ENCODE measurements around the gene CREBBP.

The CREBBP gene

GRCh38 chr16:3829631-3830536, 50.6 kb downstream of the CREBBP start:
- no peak for TF ChIP-seq USF1 (IDR thresholded peaks at IDR 0.05)
- no peak for TF ChIP-seq CREB1 (IDR thresholded peaks at IDR 0.05; ENCODE audit: low read depth)
- TF ChIP-seq, protein P1, sequence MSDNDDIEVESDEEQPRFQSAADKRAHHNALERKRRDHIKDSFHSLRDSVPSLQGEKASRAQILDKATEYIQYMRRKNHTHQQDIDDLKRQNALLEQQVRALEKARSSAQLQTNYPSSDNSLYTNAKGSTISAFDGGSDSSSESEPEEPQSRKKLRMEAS (IDR thresholded peaks at IDR 0.05) = no peak
- TF ChIP-seq FOXM1 (IDR thresholded peaks at IDR 0.05; ENCODE audit: borderline replicate concordance, low read depth) = no peak
- TF ChIP-seq, protein P2, sequence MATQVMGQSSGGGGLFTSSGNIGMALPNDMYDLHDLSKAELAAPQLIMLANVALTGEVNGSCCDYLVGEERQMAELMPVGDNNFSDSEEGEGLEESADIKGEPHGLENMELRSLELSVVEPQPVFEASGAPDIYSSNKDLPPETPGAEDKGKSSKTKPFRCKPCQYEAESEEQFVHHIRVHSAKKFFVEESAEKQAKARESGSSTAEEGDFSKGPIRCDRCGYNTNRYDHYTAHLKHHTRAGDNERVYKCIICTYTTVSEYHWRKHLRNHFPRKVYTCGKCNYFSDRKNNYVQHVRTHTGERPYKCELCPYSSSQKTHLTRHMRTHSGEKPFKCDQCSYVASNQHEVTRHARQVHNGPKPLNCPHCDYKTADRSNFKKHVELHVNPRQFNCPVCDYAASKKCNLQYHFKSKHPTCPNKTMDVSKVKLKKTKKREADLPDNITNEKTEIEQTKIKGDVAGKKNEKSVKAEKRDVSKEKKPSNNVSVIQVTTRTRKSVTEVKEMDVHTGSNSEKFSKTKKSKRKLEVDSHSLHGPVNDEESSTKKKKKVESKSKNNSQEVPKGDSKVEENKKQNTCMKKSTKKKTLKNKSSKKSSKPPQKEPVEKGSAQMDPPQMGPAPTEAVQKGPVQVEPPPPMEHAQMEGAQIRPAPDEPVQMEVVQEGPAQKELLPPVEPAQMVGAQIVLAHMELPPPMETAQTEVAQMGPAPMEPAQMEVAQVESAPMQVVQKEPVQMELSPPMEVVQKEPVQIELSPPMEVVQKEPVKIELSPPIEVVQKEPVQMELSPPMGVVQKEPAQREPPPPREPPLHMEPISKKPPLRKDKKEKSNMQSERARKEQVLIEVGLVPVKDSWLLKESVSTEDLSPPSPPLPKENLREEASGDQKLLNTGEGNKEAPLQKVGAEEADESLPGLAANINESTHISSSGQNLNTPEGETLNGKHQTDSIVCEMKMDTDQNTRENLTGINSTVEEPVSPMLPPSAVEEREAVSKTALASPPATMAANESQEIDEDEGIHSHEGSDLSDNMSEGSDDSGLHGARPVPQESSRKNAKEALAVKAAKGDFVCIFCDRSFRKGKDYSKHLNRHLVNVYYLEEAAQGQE (IDR thresholded peaks at IDR 0.05; ENCODE audit: low read depth) = no peak
- no peak for TF ChIP-seq EP300 (IDR thresholded peaks at IDR 0.05; ENCODE audit: borderline replicate concordance)
- no peak for TF ChIP-seq EGR1 (IDR thresholded peaks at IDR 0.05)
- TF ChIP-seq TEAD4 (IDR thresholded peaks at IDR 0.05) = no peak
- no peak for TF ChIP-seq NFIC (IDR thresholded peaks at IDR 0.05)
- no peak for TF ChIP-seq ZBTB7A (IDR thresholded peaks at IDR 0.05; ENCODE audit: low read depth)
- no peak for TF ChIP-seq TCF12 (IDR thresholded peaks at IDR 0.05; ENCODE audit: low read depth)
- TF ChIP-seq YY1 (IDR thresholded peaks at IDR 0.05; ENCODE audit: low read depth) = no peak
- no peak for TF ChIP-seq TAF1 (IDR thresholded peaks at IDR 0.05; ENCODE audit: low read depth)
- TF ChIP-seq RAD21 (IDR thresholded peaks at IDR 0.05; ENCODE audit: low read depth) = no peak
- TF ChIP-seq CEBPB (IDR thresholded peaks at IDR 0.05) = no peak

DNA sequence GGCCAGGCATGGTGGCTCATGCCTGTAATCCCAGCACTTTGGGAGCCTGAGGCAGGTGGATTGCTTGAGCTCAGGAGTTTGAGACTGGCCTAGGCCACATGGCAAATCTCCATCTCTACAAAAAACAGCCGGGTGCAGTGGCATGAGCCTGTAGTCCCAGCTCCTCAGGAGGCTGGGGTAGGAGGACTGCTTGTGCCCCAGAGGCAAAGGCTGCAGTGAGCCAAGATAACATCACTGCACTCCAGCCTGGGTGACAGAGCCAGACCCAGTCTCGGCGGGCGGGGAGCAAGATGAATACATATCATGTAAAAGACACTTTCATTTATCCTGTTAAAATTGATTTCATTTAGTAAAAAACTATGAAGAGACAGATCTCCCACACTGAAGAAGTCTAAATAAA, 54.6 kb downstream of the CREBBP start:
- TF ChIP-seq CEBPB (IDR thresholded peaks at IDR 0.05) = no peak
- no peak for TF ChIP-seq TCF12 (IDR thresholded peaks at IDR 0.05; ENCODE audit: low read depth)
- TF ChIP-seq, protein P2 (IDR thresholded peaks at IDR 0.05; ENCODE audit: low read depth) = no peak
- no peak for TF ChIP-seq YY1 (IDR thresholded peaks at IDR 0.05; ENCODE audit: low read depth)
- no peak for TF ChIP-seq ZBTB7A (IDR thresholded peaks at IDR 0.05; ENCODE audit: low read depth)
- no peak for TF ChIP-seq EGR1 (IDR thresholded peaks at IDR 0.05)
- TF ChIP-seq TAF1 (IDR thresholded peaks at IDR 0.05; ENCODE audit: low read depth) = no peak
- no peak for TF ChIP-seq TEAD4 (IDR thresholded peaks at IDR 0.05)
- TF ChIP-seq FOXM1 (IDR thresholded peaks at IDR 0.05; ENCODE audit: borderline replicate concordance, low read depth) = no peak

- no peak for TF ChIP-seq EGR1 (IDR thresholded peaks at IDR 0.05)
- TF ChIP-seq, protein P2 (IDR thresholded peaks at IDR 0.05; ENCODE audit: low read depth) = no peak
- TF ChIP-seq TEAD4 (IDR thresholded peaks at IDR 0.05) = no peak
- TF ChIP-seq FOXM1 (IDR thresholded peaks at IDR 0.05; ENCODE audit: borderline replicate concordance, low read depth) = no peak
- no peak for TF ChIP-seq CREB1 (IDR thresholded peaks at IDR 0.05; ENCODE audit: low read depth)
- no peak for TF ChIP-seq RAD21 (IDR thresholded peaks at IDR 0.05; ENCODE audit: low read depth)
Observed at GRCh38 chr16:3825103-3825502, 55.4 kb downstream of the CREBBP start.

DNA sequence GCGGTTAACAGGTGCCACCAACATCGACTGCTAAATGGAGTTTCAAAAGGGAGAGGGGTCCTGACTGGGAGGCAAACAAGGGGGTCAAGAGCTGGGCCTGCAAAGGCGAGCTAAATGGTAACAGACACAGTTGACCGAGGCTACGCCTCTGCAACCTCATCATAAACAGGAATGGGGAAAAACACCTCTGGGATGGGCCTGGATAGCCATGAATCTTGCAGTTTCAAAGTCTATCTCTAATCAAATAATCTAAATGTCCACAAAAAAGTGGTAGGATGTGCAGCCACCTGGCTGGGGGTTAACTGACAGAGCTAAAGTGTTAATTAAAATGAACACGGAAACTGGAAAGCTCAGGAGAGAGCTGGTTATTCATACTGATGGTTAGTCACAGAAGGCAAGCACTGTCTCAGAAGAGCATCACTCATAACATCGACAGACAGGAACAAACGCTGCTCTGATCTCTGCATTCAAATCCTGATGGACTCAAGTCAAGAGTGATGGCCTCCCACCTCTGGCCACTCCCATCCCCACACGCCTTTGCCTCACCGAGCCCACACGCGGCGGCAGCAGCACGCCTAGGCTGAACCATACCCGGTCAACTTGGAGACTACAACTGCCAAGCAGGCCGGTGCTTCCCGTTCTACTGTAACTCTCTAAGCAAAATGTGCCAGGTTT, 56.3 kb downstream of the CREBBP start:
- no peak for TF ChIP-seq YY1 (IDR thresholded peaks at IDR 0.05; ENCODE audit: low read depth)

DNA sequence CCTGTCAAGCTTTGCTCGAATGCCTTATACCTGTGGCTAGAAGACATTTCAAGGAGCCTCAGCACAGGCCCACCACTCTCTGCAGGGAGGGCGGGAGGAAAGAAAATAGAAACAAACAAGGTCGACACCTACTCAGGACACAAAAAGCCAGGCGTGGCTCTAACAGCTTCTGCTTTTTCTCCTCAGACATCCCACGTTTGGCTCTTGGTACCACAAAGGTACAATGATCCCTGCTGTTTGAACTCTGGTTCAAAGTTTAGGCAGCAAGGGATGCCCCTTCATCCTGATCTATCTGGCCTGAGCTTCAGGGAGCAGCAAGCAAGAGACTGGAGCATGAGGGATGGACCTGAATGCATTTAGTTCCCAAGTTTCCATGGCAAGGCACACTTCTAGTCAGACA, 57.1 kb downstream of the CREBBP start:
- TF ChIP-seq NFIC (IDR thresholded peaks at IDR 0.05) = no peak
- no peak for TF ChIP-seq TCF12 (IDR thresholded peaks at IDR 0.05; ENCODE audit: low read depth)
- TF ChIP-seq CEBPB (IDR thresholded peaks at IDR 0.05) = no peak
- TF ChIP-seq YY1 (IDR thresholded peaks at IDR 0.05; ENCODE audit: low read depth) = no peak
- TF ChIP-seq CREB1 (IDR thresholded peaks at IDR 0.05; ENCODE audit: low read depth) = no peak

Measured in Ishikawa (cell line).